Activated naive CD4-positive, alpha-beta T cell treated with Interleukin-2 at 50 U/mL for 16 hours (primary cell): ENCODE measurements around the gene SMAD6.

Source experiments
- DNase-seq: peaks from one replicate; pipeline ENCODE4 v3.0.0-alpha.2; 2020

Gene SMAD6

GRCh38 chr15:66704019-66704802 lies 2.2 kb downstream of the SMAD6 start:
- peak; percentile 3 for DNase-seq

- DNase-seq = no peak
Observed at GRCh38 chr15:66704803-66705153, 2.7 kb downstream of the SMAD6 start.

- no peak for DNase-seq
Observed at GRCh38 chr15:66705277-66706146, 3.5 kb downstream of the SMAD6 start.

- no peak for DNase-seq
Observed at GRCh38 chr15:66706225-66706732, 4.2 kb downstream of the SMAD6 start.

GRCh38 chr15:66706840-66707239 lies 4.8 kb downstream of the SMAD6 start:
- DNase-seq = no peak

GRCh38 chr15:66707310-66708082 lies 5.5 kb downstream of the SMAD6 start:
- no peak for DNase-seq

GRCh38 chr15:66708389-66708788 lies 6.4 kb downstream of the SMAD6 start:
- DNase-seq = no peak

- no peak for DNase-seq
Observed at GRCh38 chr15:66709884-66710283, 7.8 kb downstream of the SMAD6 start.

GRCh38 chr15:66711260-66711659 lies 9.2 kb downstream of the SMAD6 start:
- DNase-seq = no peak

- DNase-seq = no peak
Observed at GRCh38 chr15:66711862-66712261, 9.8 kb downstream of the SMAD6 start.

GRCh38 chr15:66713843-66714508 lies 11.9 kb downstream of the SMAD6 start:
- no peak for DNase-seq

- DNase-seq = no peak
Observed at GRCh38 chr15:66714543-66714981, 12.5 kb downstream of the SMAD6 start.

- no peak for DNase-seq
Observed at GRCh38 chr15:66715181-66715624, 13.2 kb downstream of the SMAD6 start.

GRCh38 chr15:66715720-66716655 lies 14.0 kb downstream of the SMAD6 start:
- DNase-seq = no peak

- DNase-seq = no peak
Observed at GRCh38 chr15:66716656-66717020, 14.6 kb downstream of the SMAD6 start.

GRCh38 chr15:66718220-66718988 lies 16.4 kb downstream of the SMAD6 start:
- DNase-seq = no peak

- no peak for DNase-seq
Observed at GRCh38 chr15:66719471-66719870, 17.4 kb downstream of the SMAD6 start.

GRCh38 chr15:66720206-66721010 lies 18.4 kb downstream of the SMAD6 start:
- peak; percentile 10 for DNase-seq

- DNase-seq = no peak
Observed at GRCh38 chr15:66721020-66721419, 19.0 kb downstream of the SMAD6 start.

GRCh38 chr15:66721501-66721937 lies 19.5 kb downstream of the SMAD6 start:
- no peak for DNase-seq
